ENCODE data around the gene ASB2.

The ASB2 gene

DNA sequence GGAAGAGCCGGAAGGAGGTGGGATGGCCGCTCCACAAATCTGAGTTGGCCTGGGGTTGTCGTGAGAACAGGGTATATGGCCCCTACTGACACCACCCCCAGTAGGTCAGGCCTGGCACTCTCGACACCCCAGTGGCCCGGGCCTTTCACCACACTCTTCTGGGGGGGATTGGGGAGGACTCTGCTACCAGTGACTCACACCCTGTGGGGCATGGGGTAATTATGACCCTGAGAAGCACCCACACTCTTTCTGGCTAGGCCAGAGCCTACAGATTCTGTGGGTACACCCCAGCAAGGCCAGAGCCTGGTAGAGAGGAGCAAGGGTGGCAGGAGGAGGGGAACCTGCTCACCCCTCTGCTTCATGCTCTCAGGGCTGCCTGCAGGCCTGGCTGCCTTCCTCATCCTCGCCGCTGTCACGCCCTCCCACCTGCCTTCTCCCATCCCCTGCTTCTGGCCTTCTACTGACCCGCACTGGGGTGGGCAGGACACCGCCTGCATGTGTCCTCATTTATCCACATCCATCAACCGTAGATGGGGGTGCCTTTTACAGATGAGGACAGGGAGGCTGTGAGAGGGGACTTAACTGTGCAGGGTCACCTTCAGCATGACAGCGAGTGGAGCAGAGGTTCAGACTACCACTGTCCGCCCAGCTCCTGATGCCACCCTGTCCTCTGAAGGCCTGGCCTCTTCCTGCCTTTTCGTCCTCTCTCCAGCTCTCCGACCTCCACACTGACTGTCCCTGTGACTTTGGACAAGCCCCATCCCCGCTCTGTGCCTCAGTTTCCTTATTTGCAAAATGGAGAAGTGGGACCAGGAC, 18.4 kb downstream of the ASB2 start:
- TF ChIP-seq, protein P1, sequence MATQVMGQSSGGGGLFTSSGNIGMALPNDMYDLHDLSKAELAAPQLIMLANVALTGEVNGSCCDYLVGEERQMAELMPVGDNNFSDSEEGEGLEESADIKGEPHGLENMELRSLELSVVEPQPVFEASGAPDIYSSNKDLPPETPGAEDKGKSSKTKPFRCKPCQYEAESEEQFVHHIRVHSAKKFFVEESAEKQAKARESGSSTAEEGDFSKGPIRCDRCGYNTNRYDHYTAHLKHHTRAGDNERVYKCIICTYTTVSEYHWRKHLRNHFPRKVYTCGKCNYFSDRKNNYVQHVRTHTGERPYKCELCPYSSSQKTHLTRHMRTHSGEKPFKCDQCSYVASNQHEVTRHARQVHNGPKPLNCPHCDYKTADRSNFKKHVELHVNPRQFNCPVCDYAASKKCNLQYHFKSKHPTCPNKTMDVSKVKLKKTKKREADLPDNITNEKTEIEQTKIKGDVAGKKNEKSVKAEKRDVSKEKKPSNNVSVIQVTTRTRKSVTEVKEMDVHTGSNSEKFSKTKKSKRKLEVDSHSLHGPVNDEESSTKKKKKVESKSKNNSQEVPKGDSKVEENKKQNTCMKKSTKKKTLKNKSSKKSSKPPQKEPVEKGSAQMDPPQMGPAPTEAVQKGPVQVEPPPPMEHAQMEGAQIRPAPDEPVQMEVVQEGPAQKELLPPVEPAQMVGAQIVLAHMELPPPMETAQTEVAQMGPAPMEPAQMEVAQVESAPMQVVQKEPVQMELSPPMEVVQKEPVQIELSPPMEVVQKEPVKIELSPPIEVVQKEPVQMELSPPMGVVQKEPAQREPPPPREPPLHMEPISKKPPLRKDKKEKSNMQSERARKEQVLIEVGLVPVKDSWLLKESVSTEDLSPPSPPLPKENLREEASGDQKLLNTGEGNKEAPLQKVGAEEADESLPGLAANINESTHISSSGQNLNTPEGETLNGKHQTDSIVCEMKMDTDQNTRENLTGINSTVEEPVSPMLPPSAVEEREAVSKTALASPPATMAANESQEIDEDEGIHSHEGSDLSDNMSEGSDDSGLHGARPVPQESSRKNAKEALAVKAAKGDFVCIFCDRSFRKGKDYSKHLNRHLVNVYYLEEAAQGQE (IDR thresholded peaks at IDR 0.05; ENCODE audit: insufficient replicate concordance, low read depth): no peak
- TF ChIP-seq SPI1 (IDR thresholded peaks at IDR 0.05; ENCODE audit: borderline replicate concordance, low read depth) (no peak), GABPA (IDR thresholded peaks at IDR 0.05; ENCODE audit: low read depth) (no peak)
- Histone ChIP-seq H3K4me3 (replicated peaks; ENCODE audit: insufficient read depth, low read length) (no peak overlapping the region), H3K27me3 (ENCODE audit: insufficient read depth, poor library complexity, severe bottlenecking) (no peaks in the 10 kb centered on the region)

GRCh38 chr14:93957333-93957710, 19.0 kb downstream of the ASB2 start:
- Histone ChIP-seq H3K4me3 (replicated peaks; ENCODE audit: insufficient read depth, low read length) (no peak overlapping the region), H3K27ac (replicated peaks) (peak overlapping the region; percentile 95), H3K27me3 (ENCODE audit: insufficient read depth, poor library complexity, severe bottlenecking) (no peaks in the 10 kb centered on the region)
- TF ChIP-seq GABPA (IDR thresholded peaks at IDR 0.05; ENCODE audit: low read depth): no peak
- TF ChIP-seq SPI1 (IDR thresholded peaks at IDR 0.05; ENCODE audit: borderline replicate concordance, low read depth): no peak
- no peak for TF ChIP-seq POLR2AphosphoS5 (IDR thresholded peaks at IDR 0.05; ENCODE audit: low read depth)
- TF ChIP-seq CTCF (IDR thresholded peaks at IDR 0.05; ENCODE audit: insufficient read depth, low read length): no peak
- TF ChIP-seq, protein P1 (IDR thresholded peaks at IDR 0.05; ENCODE audit: insufficient replicate concordance, low read depth): no peak
- no peak for DNase-seq (ENCODE audit: low read depth in 1 of 2, low spot score in 1 of 2)

More for the DNA sequence above, 18.4 kb downstream of the ASB2 start:
- peak overlapping the region; percentile 95 for H3K27ac ChIP-seq (replicated peaks)
- no peak for DNase-seq (ENCODE audit: low read depth in 1 of 2, low spot score in 1 of 2)

DNA sequence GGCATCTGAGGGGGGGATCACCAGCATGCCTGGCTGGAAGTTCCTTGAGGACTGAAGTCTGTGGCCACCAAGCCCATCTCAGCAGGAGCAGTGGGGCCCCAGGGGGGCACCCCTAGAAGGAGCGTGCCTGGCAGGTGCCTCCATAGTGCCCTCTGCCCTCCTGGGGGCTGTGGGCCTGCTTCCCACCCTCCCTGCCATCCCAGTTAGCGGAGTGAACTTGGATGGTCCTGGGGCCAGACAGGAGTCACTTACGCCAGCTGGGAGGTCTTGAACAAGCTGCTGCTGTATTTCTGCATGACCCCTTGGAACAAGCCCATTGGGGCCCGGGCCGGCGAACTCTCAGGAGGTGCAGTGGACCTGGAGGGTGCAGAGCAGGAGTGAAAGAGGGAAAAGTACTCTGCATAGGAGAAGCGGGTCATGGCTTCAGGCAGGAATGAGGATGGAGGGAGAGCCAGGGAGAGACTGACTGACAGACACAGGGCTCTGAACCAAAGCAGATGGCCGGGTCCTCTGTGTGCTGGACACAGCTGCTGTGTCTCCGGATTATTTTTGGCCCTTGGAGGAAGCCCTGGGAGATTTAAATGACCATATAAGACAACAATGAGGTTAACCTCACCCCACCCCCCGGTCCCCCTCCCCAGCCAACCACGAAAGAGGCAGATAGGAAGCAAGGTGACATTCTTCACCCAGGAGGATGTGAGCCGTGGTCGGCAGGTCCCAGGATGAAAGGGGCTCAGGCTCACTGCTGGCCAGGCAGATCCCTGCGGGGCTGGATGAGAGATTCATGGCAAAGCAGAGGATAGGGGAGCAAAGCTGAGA, 19.6 kb downstream of the ASB2 start:
- Histone ChIP-seq H3K27me3 (ENCODE audit: insufficient read depth, poor library complexity, severe bottlenecking) (no peaks in the 10 kb centered on the region), H3K27ac (replicated peaks) (peak overlapping the region; percentile 95), H3K4me3 (replicated peaks; ENCODE audit: insufficient read depth, low read length) (no peak overlapping the region)
- DNase-seq (ENCODE audit: low read depth in 1 of 2, low spot score in 1 of 2): no peak
- TF ChIP-seq SPI1 (IDR thresholded peaks at IDR 0.05; ENCODE audit: borderline replicate concordance, low read depth) (no peak), POLR2AphosphoS5 (IDR thresholded peaks at IDR 0.05; ENCODE audit: low read depth) (no peak), GABPA (IDR thresholded peaks at IDR 0.05; ENCODE audit: low read depth) (no peak), CTCF (IDR thresholded peaks at IDR 0.05; ENCODE audit: insufficient read depth, low read length) (no peak)
- TF ChIP-seq, protein P1 (IDR thresholded peaks at IDR 0.05; ENCODE audit: insufficient replicate concordance, low read depth): no peak

All from HL-60 (cell line).